Stimulated activated CD8-positive, alpha-beta memory T cell treated with anti-CD3 and anti-CD28 coated beads, Interleukin-7, amount 100 ng/mL, for 1 hour (primary cell): Measurements from ENCODE around the gene EYS.
"Not testable (repeated sequence)": the region's sequence is repeated elsewhere in the genome, so short reads cannot be mapped to it uniquely, and the experiment has no call there.

Experiments
- DNase-seq, 2 donors: peaks; one replicate each; pipeline ENCODE4 v3.0.0-alpha.2; 2020; ENCODE audit warnings: low read depth in 2 of 2

EYS gene

GRCh38 chr6:65452333-65452732 is 254.7 kb downstream of the EYS start:
- no peak for DNase-seq

- no peak for DNase-seq
These were observed 256.6 kb downstream of the EYS start for GRCh38 chr6:65450451-65450850.

- no peak for DNase-seq
These were observed 257.1 kb downstream of the EYS start for GRCh38 chr6:65449926-65450325.

- DNase-seq: no peak
These were observed 258.2 kb downstream of the EYS start for GRCh38 chr6:65448866-65449265.

GRCh38 chr6:65436281-65436680 is 270.7 kb downstream of the EYS start:
- no peak for DNase-seq

GRCh38 chr6:65416621-65417020 is 290.4 kb downstream of the EYS start:
- no peak for DNase-seq

GRCh38 chr6:65410309-65410708 is 296.7 kb downstream of the EYS start:
- no peak for DNase-seq

GRCh38 chr6:65402564-65402963 is 304.5 kb downstream of the EYS start:
- no peak for DNase-seq

GRCh38 chr6:65399355-65400084 is 307.5 kb downstream of the EYS start:
- DNase-seq: no peak

GRCh38 chr6:65398851-65399250 is 308.2 kb downstream of the EYS start:
- no peak for DNase-seq

GRCh38 chr6:65350530-65350929 is 356.5 kb downstream of the EYS start:
- no peak for DNase-seq

GRCh38 chr6:65302655-65303054 is 404.4 kb downstream of the EYS start:
- DNase-seq: not testable (repeated sequence)

- no peak for DNase-seq
These were observed 407.8 kb downstream of the EYS start for GRCh38 chr6:65299236-65299635.

GRCh38 chr6:65295812-65296211 is 411.2 kb downstream of the EYS start:
- DNase-seq: no peak

- no peak for DNase-seq
These were observed 417.5 kb downstream of the EYS start for GRCh38 chr6:65289491-65289890.

GRCh38 chr6:65285275-65285674 is 421.8 kb downstream of the EYS start:
- DNase-seq: no peak

- no peak for DNase-seq
These were observed 427.0 kb downstream of the EYS start for GRCh38 chr6:65280060-65280459.

GRCh38 chr6:65262241-65262640 is 444.8 kb downstream of the EYS start:
- no peak for DNase-seq

GRCh38 chr6:65259982-65260381 is 447.0 kb downstream of the EYS start:
- DNase-seq: no peak

GRCh38 chr6:65259059-65259458 is 448.0 kb downstream of the EYS start:
- DNase-seq: no peak

- no peak for DNase-seq
These were observed 454.0 kb downstream of the EYS start for GRCh38 chr6:65253041-65253440.

- DNase-seq: no peak
These were observed 458.9 kb downstream of the EYS start for GRCh38 chr6:65248101-65248610.

GRCh38 chr6:65231616-65232015 is 475.4 kb downstream of the EYS start:
- no peak for DNase-seq

GRCh38 chr6:65229825-65230224 is 477.2 kb downstream of the EYS start:
- no peak for DNase-seq
